Measurements from ENCODE around the gene COMMD4.

DNA sequence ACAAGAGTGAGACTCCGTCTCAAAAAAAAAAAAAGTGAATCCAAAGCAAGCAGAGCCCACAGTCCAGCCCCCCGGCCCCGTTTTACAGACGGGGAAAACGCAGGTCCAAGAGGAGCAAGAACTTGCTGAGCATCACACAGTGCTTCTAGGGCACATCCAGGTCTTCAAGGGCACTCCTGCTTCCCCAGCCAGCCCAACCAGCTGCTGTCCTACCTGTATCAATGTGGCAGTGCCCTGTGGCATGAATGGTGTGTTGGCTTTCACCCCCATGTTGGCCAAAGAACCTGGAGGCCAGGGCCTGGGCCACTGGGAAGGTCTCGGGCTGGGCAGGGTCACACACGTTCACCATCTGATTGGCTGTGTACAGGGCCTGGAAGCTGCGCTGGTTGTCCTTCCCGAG lies 27.9 kb downstream of the COMMD4 start:
- TF ChIP-seq ZNF384 (IDR thresholded peaks at IDR 0.05) (no peak), L3MBTL2 (conservative IDR thresholded peaks at IDR 0.05) (no peak), BHLHE40 (IDR thresholded peaks at IDR 0.05; ENCODE audit: borderline replicate concordance) (no peak)
- TF ChIP-seq, protein P1, sequence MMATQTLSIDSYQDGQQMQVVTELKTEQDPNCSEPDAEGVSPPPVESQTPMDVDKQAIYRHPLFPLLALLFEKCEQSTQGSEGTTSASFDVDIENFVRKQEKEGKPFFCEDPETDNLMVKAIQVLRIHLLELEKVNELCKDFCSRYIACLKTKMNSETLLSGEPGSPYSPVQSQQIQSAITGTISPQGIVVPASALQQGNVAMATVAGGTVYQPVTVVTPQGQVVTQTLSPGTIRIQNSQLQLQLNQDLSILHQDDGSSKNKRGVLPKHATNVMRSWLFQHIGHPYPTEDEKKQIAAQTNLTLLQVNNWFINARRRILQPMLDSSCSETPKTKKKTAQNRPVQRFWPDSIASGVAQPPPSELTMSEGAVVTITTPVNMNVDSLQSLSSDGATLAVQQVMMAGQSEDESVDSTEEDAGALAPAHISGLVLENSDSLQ (IDR thresholded peaks at IDR 0.05) = no peak
